H1 (cell line): ENCODE measurements around the gene FCN3. TPM values are rescaled to one million over a fixed set of nuclear protein-coding genes. Genes with fewer than 3 reads are reported as not detected.

Experiments used
- CTCF ChIA-PET: fragments of 300-600 bp; sonication (Branson Sonifier 250); formaldehyde crosslinking; loops from one replicate; lab custom pipeline; 2021; ENCODE audit not compliant: partially characterized antibody; lab: Charles Lee
- POLR2A ChIA-PET: fragments of 300-600 bp; sonication (Branson Sonifier 250); formaldehyde crosslinking; loops from one replicate; lab custom pipeline; 2021; ENCODE audit warnings: inconsistent platforms; ENCODE audit not compliant: partially characterized antibody; lab: Charles Lee
- DNase-seq, 2 experiments: peaks; one replicate each; pipeline versions ENCODE4 v3.0.0 to v3.0.0-alpha.2; 2010 to 2022; ENCODE audit warnings: low spot score in 2 of 2, low read depth in 1 of 2, mixed read lengths in 1 of 2
- FAIRE-seq: peaks from 2 replicates; lab custom pipeline; 2011; peaks lifted over from hg19 to GRCh38; lab: Jason Lieb, UNC
- H2AFZ ChIP-seq: 2 replicates; pipeline ENCODE4 v1.8.1; 2012; ENCODE audit warnings: low read length, inconsistent platforms
- H2AK5ac ChIP-seq: 2 replicates; pipeline ENCODE4 v1.6.1; 2013; ENCODE audit warnings: low read depth, low read length
- H2BK120ac ChIP-seq: replicated peaks from 2 replicates; pipeline ENCODE3; 2013; ENCODE audit warnings: low read depth, low read length, inconsistent platforms
- H2BK12ac ChIP-seq: 2 replicates; pipeline ENCODE4 v1.6.1; 2013; ENCODE audit warnings: low read depth, low read length
- H2BK15ac ChIP-seq: 2 replicates; pipeline ENCODE4 v1.6.1; 2013; ENCODE audit warnings: low read length
- H2BK20ac ChIP-seq: 2 replicates; pipeline ENCODE4 v1.6.1; 2013; ENCODE audit warnings: low read length
- H2BK5ac ChIP-seq: 2 replicates; pipeline ENCODE4 v1.6.1; 2013; ENCODE audit warnings: low read depth, low read length
- H3K14ac ChIP-seq: 2 replicates; pipeline ENCODE4 v1.6.1; 2013; ENCODE audit warnings: inconsistent platforms; ENCODE audit not compliant: insufficient read length
- H3K18ac ChIP-seq: 2 replicates; pipeline ENCODE4 v1.6.1; 2013; ENCODE audit warnings: low read length; ENCODE audit errors: extremely low read depth
- H3K23ac ChIP-seq: 2 replicates; pipeline ENCODE4 v1.6.1; 2013; ENCODE audit warnings: inconsistent platforms; ENCODE audit not compliant: insufficient read length
- H3K23me2 ChIP-seq: 2 replicates; pipeline ENCODE4 v1.6.1; 2013; ENCODE audit warnings: low read depth, low read length
- H3K27ac ChIP-seq: 2 replicates; pipeline ENCODE4 v1.6.1; 2011; ENCODE audit warnings: low read depth, low read length, inconsistent platforms
- H3K27me3 ChIP-seq, 4 experiments: replicated peaks in 1 of 4; 1 replicate in 1 of 4; 2 replicates in 3 of 4; pipeline versions ENCODE4 v1.6.1 to v1.8.1; 2011 to 2013; ENCODE audit warnings: low read length in 3 of 4, mild to moderate bottlenecking in 3 of 4, inconsistent platforms in 2 of 4, mixed read lengths in 2 of 4, moderate library complexity in 1 of 4; ENCODE audit not compliant: control insufficient read depth in 3 of 4, insufficient read depth in 3 of 4; ENCODE audit errors: extremely low read depth in 1 of 4
- H3K36me3 ChIP-seq, 4 experiments: 2 replicates each; pipeline versions ENCODE4 v1.6.1 to v1.8.1; 2011 to 2013; ENCODE audit warnings: mild to moderate bottlenecking in 4 of 4, low read length in 3 of 4, moderate library complexity in 2 of 4, control low read depth in 1 of 4, inconsistent platforms in 1 of 4; ENCODE audit not compliant: insufficient read depth in 4 of 4, control insufficient read depth in 2 of 4
- H3K4ac ChIP-seq: replicated peaks from 2 replicates; pipeline ENCODE3; 2013; ENCODE audit warnings: low read length, low read depth, mixed read lengths, inconsistent platforms; ENCODE audit not compliant: insufficient read length
- H3K4me1 ChIP-seq, 4 experiments: replicated peaks in 1 of 4; 1 replicate in 1 of 4; 2 replicates in 3 of 4; pipeline versions ENCODE4 v1.6.1 to v1.8.1; 2011 to 2013; ENCODE audit warnings: low read length in 3 of 4, inconsistent platforms in 2 of 4, mixed read lengths in 1 of 4; ENCODE audit not compliant: insufficient read depth in 4 of 4, control insufficient read depth in 3 of 4
- H3K4me2 ChIP-seq, 2 experiments: 2 replicates each; pipeline versions ENCODE4 v1.6.1 to v1.8.1; 2011 to 2013; ENCODE audit warnings: low read depth in 2 of 2, low read length in 2 of 2, control low read depth in 1 of 2, inconsistent platforms in 1 of 2, mild to moderate bottlenecking in 1 of 2; ENCODE audit not compliant: insufficient read depth in 1 of 2
- H3K4me3 ChIP-seq, 4 experiments: fragments of 200-600, 300-600 bp in 1 of 4; sonication (generic), shearing (Covaris generic), sonication (Bioruptor Twin) in 1 of 4; 2 replicates each; pipeline versions ENCODE4 v1.5.1 to v1.8.1; 2011 to 2016; ENCODE audit warnings: low read length in 4 of 4, low read depth in 3 of 4, control low read depth in 2 of 4, inconsistent platforms in 2 of 4, mild to moderate bottlenecking in 2 of 4, mixed read lengths in 1 of 4, moderate library complexity in 1 of 4; ENCODE audit not compliant: insufficient read depth in 2 of 4; ENCODE audit errors: extremely low read depth in 1 of 4
- H3K56ac ChIP-seq: replicated peaks from 2 replicates; pipeline ENCODE3; 2013; ENCODE audit warnings: low read depth, mild to moderate bottlenecking, mixed read lengths, low read length, inconsistent platforms; ENCODE audit not compliant: insufficient read length
- H3K79me1 ChIP-seq: 2 replicates; pipeline ENCODE4 v1.6.1; 2013; ENCODE audit warnings: low read depth, low read length, control low read depth
- H3K79me2 ChIP-seq, 2 experiments: 2 replicates each; pipeline versions ENCODE4 v1.6.1 to v1.8.1; 2012 to 2013; ENCODE audit warnings: low read length in 2 of 2, mild to moderate bottlenecking in 2 of 2, inconsistent platforms in 1 of 2; ENCODE audit not compliant: insufficient read depth in 2 of 2, control insufficient read depth in 1 of 2
- H3K9ac ChIP-seq, 4 experiments: replicated peaks in 1 of 4; 1 replicate in 1 of 4; 2 replicates in 3 of 4; pipeline versions ENCODE4 v1.6.1 to v1.8.1; 2011 to 2013; ENCODE audit warnings: low read depth in 3 of 4, low read length in 3 of 4, control low read depth in 2 of 4, mild to moderate bottlenecking in 2 of 4, moderate library complexity in 2 of 4, inconsistent platforms in 1 of 4; ENCODE audit errors: extremely low read depth in 1 of 4
- H3K9me3 ChIP-seq, 2 experiments: 2 replicates each; pipeline versions ENCODE4 v1.6.1 to v1.8.1; 2012 to 2013; ENCODE audit warnings: mild to moderate bottlenecking in 2 of 2, moderate library complexity in 2 of 2, control low read depth in 1 of 2, inconsistent platforms in 1 of 2, low read depth in 1 of 2, low read length in 1 of 2, mixed read lengths in 1 of 2; ENCODE audit not compliant: insufficient read depth in 2 of 2
- H4K20me1 ChIP-seq, 2 experiments: replicated peaks in 1 of 2; 2 replicates each; pipeline versions ENCODE3 to v1.8.1; 2011 to 2013; ENCODE audit warnings: inconsistent platforms in 2 of 2, low read length in 2 of 2, mild to moderate bottlenecking in 1 of 2; ENCODE audit not compliant: insufficient read depth in 2 of 2, control insufficient read depth in 1 of 2
- H4K5ac ChIP-seq: 2 replicates; pipeline ENCODE4 v1.6.1; 2013; ENCODE audit warnings: low read length, low read depth, mixed read lengths, inconsistent platforms; ENCODE audit not compliant: insufficient read length
- H4K8ac ChIP-seq: 2 replicates; pipeline ENCODE4 v1.8.0; 2013; ENCODE audit warnings: mild to moderate bottlenecking, moderate library complexity, low read length, inconsistent platforms; ENCODE audit not compliant: insufficient read depth; ENCODE audit errors: extremely low read depth
- H4K91ac ChIP-seq: replicated peaks from 2 replicates; pipeline ENCODE3; 2013; ENCODE audit warnings: low read length, mixed read lengths, inconsistent platforms; ENCODE audit not compliant: insufficient read length
- CBX8 ChIP-seq: fragments of 300-800, 300-1000 bp; sonication (generic); IDR thresholded peaks from 2 replicates; pipeline ENCODE4 v1.7.1; 2016; ENCODE audit warnings: low read depth, low read length, borderline replicate concordance
- CTBP2 ChIP-seq: IDR thresholded peaks from 2 replicates; pipeline ENCODE4 v1.7.0; 2011; ENCODE audit warnings: borderline replicate concordance, mild to moderate bottlenecking, moderate library complexity, mixed read lengths, low read length; ENCODE audit not compliant: insufficient read depth, insufficient read length
- WGBS, 2 experiments: shearing (Covaris generic) in 1 of 2; methylation state at CpG; one replicate each; pipeline versions ENCODE4 v1.1.6 to v1.1.7; 2013 to 2015; ENCODE audit warnings: low lambda C conversion rate in 2 of 2, mixed read lengths in 2 of 2, inconsistent platforms in 1 of 2, low coverage in 1 of 2, missing lambda C conversion rate in 1 of 2; ENCODE audit not compliant: insufficient replicate concordance in 2 of 2, insufficient coverage in 1 of 2, insufficient read length in 1 of 2; ENCODE audit errors: extremely low coverage in 1 of 2, missing lambda C conversion rate in 1 of 2; 5-methylcytosine and 5-hydroxymethylcytosine counted together
- polyA plus RNA-seq, 7 experiments: library from polyadenylated mRNA; depleted of rRNA in 3 of 7; stranded (reverse) in 5 of 7; unstranded in 2 of 7; fragments of >200 nt in 5 of 7; fragments of 200-250 nt in 2 of 7; gene quantifications; 1 replicate in 5 of 7; 2 replicates in 1 of 7; 4 replicates in 1 of 7; pipeline versions ENCODE4 v1.2.1 to v1.2.3, GENCODE V29; 2011 to 2013; ENCODE audit warnings: missing spikeins in 2 of 7, mixed read lengths in 2 of 7
- total RNA-seq: library from RNA; stranded (reverse); fragmentation: NEBNext Ultra II Directional; extraction: Animal tissue kit (Norgen Biotek cat#: 25700); gene quantifications from 2 replicates; pipeline ENCODE4 v1.2.1, GENCODE V29; 2021
- TF ChIP-seq, protein P1 (sequence below), 3 experiments: IDR thresholded peaks; 1 replicate in 2 of 3; 2 replicates in 1 of 3; pipeline versions ENCODE4 v1.5.1 to v1.6.1; 2011; ENCODE audit warnings: low read length in 3 of 3, mild to moderate bottlenecking in 3 of 3, inconsistent platforms in 2 of 3, low read depth in 1 of 3, moderate library complexity in 1 of 3; ENCODE audit not compliant: insufficient read depth in 1 of 3; ENCODE audit errors: control extremely low read depth in 1 of 3

FCN3 gene
- total and polyA plus RNA-seq, 2 of the 8 experiments (the other 6 are each of a cell fraction or from before 2014, with no cell fraction given): 0.30 to 0.57 TPM

GRCh38 chr1:27359822-27360158 is 14.8 kb downstream of the FCN3 start:
- Histone ChIP-seq H2AFZ (0 out of 2 replicates have a peak overlapping the region, but pooled peaks have one; percentile 52), H3K27ac (no peak overlapping the region), H3K14ac (no peak overlapping the region), H4K91ac (peak overlapping the region; percentile 66), H2BK12ac (0 out of 2 replicates have a peak overlapping the region, but pooled peaks have one; percentile 80), H3K9ac (no peak overlapping the region), H4K8ac (peak overlapping the region; percentile 3; the same call in 1 of the 2 replicates), H3K4me2 (peak overlapping the region; percentile 83 to 84), H3K4me3 (peak overlapping the region; percentile 55 to 89 (median 66); a peak in 5 of 8 replicates), H3K9me3 (no peaks in the 10 kb centered on the region), H2BK15ac (peak overlapping the region; percentile 88), H4K5ac (no peak overlapping the region), H4K20me1 (peaks cover 0 to 11% of the 10 kb centered on the region in 2 experiments), H2AK5ac (no peak overlapping the region), H3K4ac (no peak overlapping the region), H3K56ac (no peak overlapping the region), H2BK5ac (0 out of 2 replicates have a peak overlapping the region, but pooled peaks have one; percentile 35), H2BK20ac (no peak overlapping the region), H2BK120ac (no peak overlapping the region), H3K79me1 (no peaks in the 10 kb centered on the region), H3K23ac (no peak overlapping the region), H3K4me1 (peaks cover 0 to 22% (median 11%) of the 10 kb centered on the region in 4 experiments; a peak in 6 of 7 replicates), H3K23me2 (peaks cover 14% of the 10 kb centered on the region), H3K18ac (peak overlapping the region; percentile 4; the same call in 1 of the 2 replicates), H3K27me3 (peaks cover 12 to 47% (median 36%) of the 10 kb centered on the region in 4 experiments), H3K36me3 (no peaks in the 10 kb centered on the region), H3K79me2 (no peaks in the 10 kb centered on the region)
- ChIA-PET POLR2A (interaction anchor here (1.4 to 10.3 kb wide), 2 partner anchors 7 to 9 kb away, joined by 4 to 101 read pairs; no protein-coding TSS in a partner anchor), CTCF (interaction anchor here (0.9 to 28.8 kb wide), 8 partner anchors 8 to 303 kb away, joined by 3 to 625 read pairs (median 95); partner anchors contain the start of genes CD164L2, FCN3, GPR3 and MAP3K6)
- DNase-seq: no peak
- WGBS, 2 experiments: 44% methylated on average over 9 of the region's 9 CpGs; no CpG with 5 or more reads in 1 of the 2 experiments
- no peak for FAIRE-seq
- TF ChIP-seq, protein P1, sequence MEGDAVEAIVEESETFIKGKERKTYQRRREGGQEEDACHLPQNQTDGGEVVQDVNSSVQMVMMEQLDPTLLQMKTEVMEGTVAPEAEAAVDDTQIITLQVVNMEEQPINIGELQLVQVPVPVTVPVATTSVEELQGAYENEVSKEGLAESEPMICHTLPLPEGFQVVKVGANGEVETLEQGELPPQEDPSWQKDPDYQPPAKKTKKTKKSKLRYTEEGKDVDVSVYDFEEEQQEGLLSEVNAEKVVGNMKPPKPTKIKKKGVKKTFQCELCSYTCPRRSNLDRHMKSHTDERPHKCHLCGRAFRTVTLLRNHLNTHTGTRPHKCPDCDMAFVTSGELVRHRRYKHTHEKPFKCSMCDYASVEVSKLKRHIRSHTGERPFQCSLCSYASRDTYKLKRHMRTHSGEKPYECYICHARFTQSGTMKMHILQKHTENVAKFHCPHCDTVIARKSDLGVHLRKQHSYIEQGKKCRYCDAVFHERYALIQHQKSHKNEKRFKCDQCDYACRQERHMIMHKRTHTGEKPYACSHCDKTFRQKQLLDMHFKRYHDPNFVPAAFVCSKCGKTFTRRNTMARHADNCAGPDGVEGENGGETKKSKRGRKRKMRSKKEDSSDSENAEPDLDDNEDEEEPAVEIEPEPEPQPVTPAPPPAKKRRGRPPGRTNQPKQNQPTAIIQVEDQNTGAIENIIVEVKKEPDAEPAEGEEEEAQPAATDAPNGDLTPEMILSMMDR (IDR thresholded peaks at IDR 0.05; ENCODE audit: control extremely low read depth in 1 of 3, insufficient read depth in 1 of 3, low read depth in 1 of 3, low read length in 3 of 3): peak in 1 of 3 experiments; percentile 4; a peak in 1 of 4 replicates
- TF ChIP-seq CBX8: no peak
- TF ChIP-seq CTBP2: no peak
